Thoracic aorta (tissue), 2 donors: ENCODE results near the gene ATP2B2. TPM values are rescaled to one million over a fixed set of nuclear protein-coding genes. Genes with fewer than 3 reads are reported as not detected.

ENCODE experiments used
- ATAC-seq: fragments of 150-250 bp; one replicate; pipeline ENCODE4 v1.8.0; 2017; ENCODE audit warnings: low read depth; ENCODE audit not compliant: insufficient number of reproducible peaks, low FRiP score
- DNase-seq: peaks from one replicate; pipeline ENCODE4 v3.0.0-alpha.2; 2020; ENCODE audit warnings: low spot score
- H3K27ac ChIP-seq, 2 donors: fragments of 200-600 bp; sonication (generic); 1 replicate in 1 of 2; 2 replicates in 1 of 2; pipeline ENCODE4 v1.5.1; 2016; ENCODE audit warnings: mild to moderate bottlenecking in 2 of 2, moderate library complexity in 2 of 2
- H3K27me3 ChIP-seq: fragments of 200-600 bp; sonication (generic); replicated peaks from 2 replicates; pipeline ENCODE4 v1.6.0; 2016; ENCODE audit warnings: mild to moderate bottlenecking; ENCODE audit not compliant: insufficient read depth
- H3K36me3 ChIP-seq: fragments of 200-600 bp; sonication (generic); one replicate; pipeline ENCODE4 v1.5.1; 2016
- H3K4me1 ChIP-seq, 2 donors: fragments of 200-600 bp; sonication (generic); 1 replicate in 1 of 2; 2 replicates in 1 of 2; pipeline versions ENCODE4 v1.5.1 to v1.6.0; 2016; ENCODE audit warnings: low read depth in 2 of 2, mild to moderate bottlenecking in 1 of 2; ENCODE audit not compliant: control insufficient read depth in 1 of 2
- H3K4me3 ChIP-seq: fragments of 200-600 bp; sonication (generic); 2 replicates; pipeline ENCODE4 v1.5.1; 2016; ENCODE audit warnings: mild to moderate bottlenecking
- H3K9me3 ChIP-seq: fragments of 200-600 bp; sonication (generic); 2 replicates; pipeline ENCODE4 v1.5.1; 2016
- CTCF ChIP-seq: fragments of 200-600 bp; sonication (generic); IDR thresholded peaks from one replicate; pipeline ENCODE4 v1.5.1; 2019; ENCODE audit warnings: antibody characterized with exemption
- total RNA-seq, 2 donors: library from RNA; depleted of rRNA; stranded (reverse); fragments of >200 nt; gene quantifications; one replicate each; pipeline versions ENCODE4 v1.1.0 to v1.2.3, GENCODE V29; 2016

ATP2B2 gene
- total RNA-seq, 2 donors from 2014 or later = not detected

GRCh38 chr3:10428406-10429091 is 76.8 kb downstream of the ATP2B2 start:
- no peaks in the 10 kb centered on the region for H3K9me3 ChIP-seq
- H3K27me3 ChIP-seq = no peaks in the 10 kb centered on the region
- no peaks in the 10 kb centered on the region for H3K36me3 ChIP-seq
- H3K4me1 ChIP-seq = no peaks in the 10 kb centered on the region
- DNase-seq (no peak), ATAC-seq (no peak)
- H3K27ac ChIP-seq = no peak overlapping the region
- no peak for TF ChIP-seq CTCF
- H3K4me3 ChIP-seq = no peak overlapping the region

GRCh38 chr3:10426346-10427220 is 78.8 kb downstream of the ATP2B2 start:
- Histone ChIP-seq H3K4me3 (no peak overlapping the region), H3K27me3 (no peaks in the 10 kb centered on the region), H3K4me1 (no peaks in the 10 kb centered on the region), H3K9me3 (no peaks in the 10 kb centered on the region), H3K27ac (no peak overlapping the region), H3K36me3 (no peaks in the 10 kb centered on the region)
- ATAC-seq = no peak
- no peak for TF ChIP-seq CTCF
- no peak for DNase-seq

- H3K27me3 ChIP-seq = no peaks in the 10 kb centered on the region
- H3K36me3 ChIP-seq = no peaks in the 10 kb centered on the region
- no peak overlapping the region for H3K27ac ChIP-seq
- TF ChIP-seq CTCF = no peak
- no peak overlapping the region for H3K4me3 ChIP-seq
- DNase-seq = no peak
- ATAC-seq = no peak
- no peaks in the 10 kb centered on the region for H3K9me3 ChIP-seq
- H3K4me1 ChIP-seq = no peaks in the 10 kb centered on the region
Measured at GRCh38 chr3:10423171-10423882, 82.1 kb downstream of the ATP2B2 start.

GRCh38 chr3:10421996-10422395 is 83.4 kb downstream of the ATP2B2 start:
- Histone ChIP-seq H3K9me3 (no peaks in the 10 kb centered on the region), H3K4me3 (no peak overlapping the region), H3K27ac (no peak overlapping the region), H3K36me3 (no peaks in the 10 kb centered on the region), H3K4me1 (no peaks in the 10 kb centered on the region), H3K27me3 (no peaks in the 10 kb centered on the region)
- TF ChIP-seq CTCF = no peak
- ATAC-seq = no peak
- DNase-seq = no peak
